Calu3 (cell line): ENCODE results near the gene S100A16. TPM values are rescaled to one million over a fixed set of nuclear protein-coding genes. Genes with fewer than 3 reads are reported as not detected.

Source experiments
- BruUV-seq: library from RNA; stranded (reverse); fragments of 400-500 nt; replicated peaks from 2 replicates; lab custom pipeline; 2021; lab: Mats Ljungman, UMichigan
- CTCF ChIA-PET: fragments of 300-600 bp; sonication (Branson Sonifier 250); formaldehyde crosslinking; loops from one replicate; lab custom pipeline; 2022; ENCODE audit warnings: antibody characterized with exemption; lab: Charles Lee
- DNase-seq: peaks from one replicate; pipeline ENCODE4 v3.0.0; 2022
- H3K27ac Mint-ChIP-seq: one replicate; pipeline ENCODE4 v1.8.0; 2022; ENCODE audit warnings: mixed read lengths; ENCODE audit not compliant: unreplicated experiment
- H3K27me3 Mint-ChIP-seq: one replicate; pipeline ENCODE4 v1.8.0; 2022; ENCODE audit warnings: mixed read lengths; ENCODE audit not compliant: unreplicated experiment
- H3K36me3 Mint-ChIP-seq: one replicate; pipeline ENCODE4 v1.8.0; 2022; ENCODE audit warnings: mild to moderate bottlenecking, moderate library complexity, mixed read lengths; ENCODE audit not compliant: insufficient read depth, unreplicated experiment
- H3K4me1 Mint-ChIP-seq: one replicate; pipeline ENCODE4 v1.8.0; 2022; ENCODE audit warnings: mild to moderate bottlenecking, low read depth, mixed read lengths; ENCODE audit not compliant: unreplicated experiment
- H3K4me3 Mint-ChIP-seq: one replicate; pipeline ENCODE4 v1.8.0; 2022; ENCODE audit warnings: mild to moderate bottlenecking, low read depth, moderate library complexity, mixed read lengths; ENCODE audit not compliant: unreplicated experiment
- H3K9me3 Mint-ChIP-seq: one replicate; pipeline ENCODE4 v1.8.0; 2022; ENCODE audit warnings: low read depth, mixed read lengths; ENCODE audit not compliant: unreplicated experiment
- intact Hi-C: fragments of 100-400 bp; cut with micrococcal nuclease; formaldehyde crosslinking; loops from one replicate; pipeline ENCODE4 v1.10.0; 2022; ENCODE audit not compliant: unreplicated experiment
- total RNA-seq: library from RNA; stranded (reverse); gene quantifications from 2 replicates; pipeline ENCODE4 v1.2.3, GENCODE V29; 2022
- TF ChIP-seq, protein P1 (sequence below): fragments of 200-600 bp; IDR thresholded peaks from one replicate; pipeline ENCODE4 v1.8.0; 2022; ENCODE audit warnings: antibody characterized with exemption; ENCODE audit not compliant: unreplicated experiment

Gene S100A16
- total RNA-seq, 1 experiment from 2014 or later, result 247 TPM

- CTCF ChIA-PET, result interaction anchor here (0.6 to 1.5 kb wide), 6 partner anchors 19 to 37 kb away, joined by 3 to 6 read pairs (median 4); partner anchors contain the start of genes CHTOP and S100A13
- Mint-ChIP-seq H3K27me3 (no peaks in the 10 kb centered on the region), H3K27ac (peak overlapping the region; percentile 71), H3K4me1 (peaks cover 53% of the 10 kb centered on the region), H3K9me3 (no peaks in the 10 kb centered on the region), H3K4me3 (peak overlapping the region; percentile 90), H3K36me3 (peaks cover 82% of the 10 kb centered on the region)
- intact Hi-C loops, result loop anchor here (2.0 kb wide), 1 partner anchor 36 kb away; no protein-coding TSS in a partner anchor
- peak; percentile 91 for DNase-seq
- TSS peak; percentile 77 for BruUV-seq
- TF ChIP-seq, protein P1, sequence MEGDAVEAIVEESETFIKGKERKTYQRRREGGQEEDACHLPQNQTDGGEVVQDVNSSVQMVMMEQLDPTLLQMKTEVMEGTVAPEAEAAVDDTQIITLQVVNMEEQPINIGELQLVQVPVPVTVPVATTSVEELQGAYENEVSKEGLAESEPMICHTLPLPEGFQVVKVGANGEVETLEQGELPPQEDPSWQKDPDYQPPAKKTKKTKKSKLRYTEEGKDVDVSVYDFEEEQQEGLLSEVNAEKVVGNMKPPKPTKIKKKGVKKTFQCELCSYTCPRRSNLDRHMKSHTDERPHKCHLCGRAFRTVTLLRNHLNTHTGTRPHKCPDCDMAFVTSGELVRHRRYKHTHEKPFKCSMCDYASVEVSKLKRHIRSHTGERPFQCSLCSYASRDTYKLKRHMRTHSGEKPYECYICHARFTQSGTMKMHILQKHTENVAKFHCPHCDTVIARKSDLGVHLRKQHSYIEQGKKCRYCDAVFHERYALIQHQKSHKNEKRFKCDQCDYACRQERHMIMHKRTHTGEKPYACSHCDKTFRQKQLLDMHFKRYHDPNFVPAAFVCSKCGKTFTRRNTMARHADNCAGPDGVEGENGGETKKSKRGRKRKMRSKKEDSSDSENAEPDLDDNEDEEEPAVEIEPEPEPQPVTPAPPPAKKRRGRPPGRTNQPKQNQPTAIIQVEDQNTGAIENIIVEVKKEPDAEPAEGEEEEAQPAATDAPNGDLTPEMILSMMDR, result no peak
Measured at GRCh38 chr1:153608742-153609584, 4.0 kb downstream of the S100A16 start.

DNA sequence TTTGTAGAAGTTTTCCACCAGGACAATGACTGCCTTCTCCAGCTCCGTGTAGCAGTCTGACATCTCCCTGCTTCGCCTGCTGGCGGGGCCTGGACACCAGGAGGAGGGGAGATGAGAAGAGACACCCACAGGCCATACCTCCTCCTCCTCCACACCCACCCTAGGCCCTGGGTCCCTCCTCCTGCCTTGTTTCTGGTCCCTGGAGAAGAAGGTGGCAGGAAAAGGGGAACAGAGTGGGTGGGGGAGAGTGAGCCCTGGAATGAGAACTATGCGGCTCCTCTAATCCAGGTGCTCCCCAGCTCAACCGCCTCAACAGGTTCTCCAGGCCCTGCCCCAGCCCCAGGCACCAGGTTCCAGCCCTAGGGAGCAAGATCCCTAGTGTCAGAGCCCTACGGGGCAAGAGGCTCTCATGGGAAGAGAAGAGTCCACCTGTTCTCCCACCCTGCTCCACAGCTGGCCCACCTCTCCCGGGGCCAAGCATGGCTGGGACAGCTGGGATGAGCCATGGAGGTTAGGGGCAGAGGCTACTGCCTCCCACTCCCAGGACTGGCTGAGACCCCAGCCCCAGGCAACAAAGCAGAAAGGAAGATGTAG is 4.8 kb downstream of the S100A16 start:
- H3K4me1 Mint-ChIP-seq, result peaks cover 46% of the 10 kb centered on the region
- peaks cover 82% of the 10 kb centered on the region for H3K36me3 Mint-ChIP-seq
- no peaks in the 10 kb centered on the region for H3K9me3 Mint-ChIP-seq
- CTCF ChIA-PET, result interaction anchor here (0.6 to 1.5 kb wide), 7 partner anchors 8 to 92 kb away, joined by 3 to 6 read pairs (median 3); partner anchors contain the start of genes CHTOP, S100A13 and S100A14
- intact Hi-C loops, result loop anchor here (2.0 kb wide), 1 partner anchor 35 kb away; no protein-coding TSS in a partner anchor
- peak overlapping the region; percentile 71 for H3K27ac Mint-ChIP-seq
- H3K27me3 Mint-ChIP-seq, result no peaks in the 10 kb centered on the region
- TF ChIP-seq, protein P1, result no peak
- peak overlapping the region; percentile 90 for H3K4me3 Mint-ChIP-seq
- BruUV-seq, result TSS peak; percentile 19
- peak; percentile 83 for DNase-seq

- Mint-ChIP-seq H3K27me3 (no peaks in the 10 kb centered on the region), H3K9me3 (no peaks in the 10 kb centered on the region), H3K36me3 (peaks cover 74% of the 10 kb centered on the region), H3K4me3 (no peak overlapping the region), H3K4me1 (peaks cover 46% of the 10 kb centered on the region), H3K27ac (no peak overlapping the region)
- TF ChIP-seq, protein P1, result no peak
- intact Hi-C loops, result no loop called here
- CTCF ChIA-PET, result interaction anchor here (0.9 to 1.5 kb wide), 5 partner anchors 9 to 91 kb away, joined by 3 to 6 read pairs (median 5); partner anchors contain the start of genes CHTOP, S100A13 and S100A14
- no peak for DNase-seq
- BruUV-seq, result no TSS peak
Measured at GRCh38 chr1:153607381-153607780, 5.6 kb downstream of the S100A16 start.

DNA sequence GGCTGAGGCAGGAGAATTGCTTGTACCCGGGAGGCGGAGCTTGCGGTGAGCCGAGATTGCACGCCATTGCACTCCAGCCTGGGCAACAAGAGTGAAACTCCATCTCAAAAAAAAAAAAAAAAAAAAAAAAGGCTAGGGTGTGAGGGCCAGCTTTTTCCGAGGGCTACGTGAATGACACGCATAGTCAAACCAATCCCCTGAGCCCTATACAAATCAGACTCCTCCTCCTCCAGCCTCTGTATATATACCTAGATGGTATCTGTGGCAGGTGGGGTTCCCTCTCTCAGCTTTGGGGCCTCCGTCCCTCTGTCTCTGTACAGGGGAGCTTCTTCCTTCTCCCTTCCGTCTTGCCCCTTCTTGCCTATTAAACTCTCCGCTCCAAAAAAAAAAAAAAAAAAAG is 6.7 kb downstream of the S100A16 start:
- no peak for DNase-seq
- Mint-ChIP-seq H3K27me3 (no peaks in the 10 kb centered on the region), H3K27ac (no peak overlapping the region), H3K4me3 (no peak overlapping the region), H3K4me1 (peaks cover 36% of the 10 kb centered on the region), H3K36me3 (peaks cover 70% of the 10 kb centered on the region), H3K9me3 (no peaks in the 10 kb centered on the region)
- CTCF ChIA-PET, result interaction anchor here (0.7 to 1.0 kb wide), 2 partner anchors 9 to 25 kb away, joined by 3 read pairs; no protein-coding TSS in a partner anchor
- TF ChIP-seq, protein P1, result no peak
- no TSS peak for BruUV-seq
- intact Hi-C loops, result no loop called here
